MM.1S (cell line): ENCODE results near the gene CFAP77.
A peak's percentile ranks its signal among the peaks of the same experiment; 100 is the strongest.

Experiments
- DNase-seq: peaks from one replicate; pipeline ENCODE4 v3.0.0-alpha.2; 2015
- H2AFZ ChIP-seq: fragments of 300-600 bp; sonication (generic); 2 replicates; pipeline ENCODE4 v1.6.0; 2016; ENCODE audit warnings: antibody characterized with exemption, low read length
- H3F3A ChIP-seq: fragments of 300-600 bp; sonication (generic); 2 replicates; pipeline ENCODE4 v1.6.1; 2016; ENCODE audit warnings: mild to moderate bottlenecking, antibody characterized with exemption, low read length, moderate library complexity, mixed read lengths; ENCODE audit not compliant: insufficient read depth
- H3K27ac ChIP-seq: fragments of 300-600 bp; sonication (generic); 2 replicates; pipeline ENCODE4 v1.5.1; 2016; ENCODE audit warnings: mild to moderate bottlenecking, low read length
- H3K27me3 ChIP-seq: fragments of 300-600 bp; sonication (generic); replicated peaks from 2 replicates; pipeline ENCODE4 v1.6.0; 2016; ENCODE audit warnings: low read length; ENCODE audit not compliant: insufficient read depth
- H3K36me3 ChIP-seq: fragments of 300-600 bp; sonication (generic); replicated peaks from 2 replicates; pipeline ENCODE4 v1.6.1; 2016; ENCODE audit warnings: mild to moderate bottlenecking, low read length, mixed read lengths; ENCODE audit not compliant: insufficient read depth
- H3K4me1 ChIP-seq: fragments of 300-600 bp; sonication (generic); 2 replicates; pipeline ENCODE4 v1.6.1; 2016; ENCODE audit warnings: low read length, mixed read lengths
- H3K4me2 ChIP-seq: fragments of 300-600 bp; sonication (generic); 2 replicates; pipeline ENCODE4 v1.6.0; 2016; ENCODE audit warnings: low read depth, low read length
- H3K4me3 ChIP-seq: fragments of 300-600 bp; sonication (generic); 2 replicates; pipeline ENCODE4 v1.5.1; 2016; ENCODE audit warnings: low read length, mixed read lengths
- H3K79me2 ChIP-seq: fragments of 300-600 bp; sonication (generic); 2 replicates; pipeline ENCODE4 v1.6.1; 2016; ENCODE audit warnings: mixed run types, low read length, mixed read lengths
- H3K9ac ChIP-seq: fragments of 300-600 bp; sonication (generic); 2 replicates; pipeline ENCODE4 v1.6.1; 2016; ENCODE audit warnings: low read length, mixed read lengths
- H3K9me2 ChIP-seq: fragments of 300-600 bp; sonication (generic); replicated peaks from 2 replicates; pipeline ENCODE4 v1.6.1; 2016; ENCODE audit warnings: mild to moderate bottlenecking, low read length, mixed read lengths; ENCODE audit not compliant: insufficient read depth
- H3K9me3 ChIP-seq: fragments of 300-600 bp; sonication (generic); replicated peaks from 2 replicates; pipeline ENCODE4 v1.6.1; 2016; ENCODE audit warnings: mild to moderate bottlenecking, low read length, mixed read lengths; ENCODE audit not compliant: insufficient read depth
- H4K20me1 ChIP-seq: fragments of 300-600 bp; sonication (generic); 2 replicates; pipeline ENCODE4 v1.6.1; 2016; ENCODE audit warnings: mild to moderate bottlenecking, low read length, moderate library complexity, mixed read lengths; ENCODE audit not compliant: insufficient read depth
- CTCF ChIP-seq: fragments of 300-600 bp; sonication (generic); IDR thresholded peaks from 2 replicates; pipeline ENCODE4 v1.5.1; 2016; ENCODE audit warnings: antibody characterized with exemption, low read length, mixed read lengths
- EZH2 ChIP-seq: fragments of 300-600 bp; sonication (generic); optimal IDR thresholded peaks from 2 replicates; pipeline ENCODE3; 2017; ENCODE audit warnings: low read depth, mild to moderate bottlenecking, antibody characterized with exemption, low read length, mixed read lengths
- EZH2phosphoT487 ChIP-seq: fragments of 300-600 bp; sonication (generic); IDR thresholded peaks from 2 replicates; pipeline ENCODE4 v1.6.1; 2018; ENCODE audit warnings: antibody characterized with exemption, low read length

Gene CFAP77

GRCh38 chr9:132424857-132425674, 15.1 kb downstream of the CFAP77 start:
- no peak overlapping the region for H3K4me2 ChIP-seq
- no peaks in the 10 kb centered on the region for H4K20me1 ChIP-seq
- H3K9me2 ChIP-seq = no peaks in the 10 kb centered on the region
- no peaks in the 10 kb centered on the region for H3K9me3 ChIP-seq
- TF ChIP-seq EZH2 = no peak
- TF ChIP-seq EZH2phosphoT487 = no peak; the same call in 1 of the 2 replicates
- TF ChIP-seq CTCF = no peak
- no peaks in the 10 kb centered on the region for H3K79me2 ChIP-seq
- no peaks in the 10 kb centered on the region for H3K4me1 ChIP-seq
- peaks cover 88% of the 10 kb centered on the region for H3K27me3 ChIP-seq
- no peak overlapping the region for H2AFZ ChIP-seq
- H3K9ac ChIP-seq = no peak overlapping the region
- DNase-seq = no peak
- H3F3A ChIP-seq = no peaks in the 10 kb centered on the region
- H3K4me3 ChIP-seq = no peak overlapping the region
- H3K36me3 ChIP-seq = no peaks in the 10 kb centered on the region
- no peak overlapping the region for H3K27ac ChIP-seq

GRCh38 chr9:132425675-132426062, 15.7 kb downstream of the CFAP77 start:
- H3F3A ChIP-seq = no peaks in the 10 kb centered on the region
- no peak overlapping the region for H3K4me2 ChIP-seq
- H4K20me1 ChIP-seq = no peaks in the 10 kb centered on the region
- no peaks in the 10 kb centered on the region for H3K79me2 ChIP-seq
- H3K27ac ChIP-seq = no peak overlapping the region
- peaks cover 93% of the 10 kb centered on the region for H3K27me3 ChIP-seq
- no peak overlapping the region for H2AFZ ChIP-seq
- no peak for DNase-seq
- no peaks in the 10 kb centered on the region for H3K9me3 ChIP-seq
- no peaks in the 10 kb centered on the region for H3K36me3 ChIP-seq
- H3K9ac ChIP-seq = no peak overlapping the region
- H3K9me2 ChIP-seq = no peaks in the 10 kb centered on the region
- H3K4me3 ChIP-seq = no peak overlapping the region
- peak; percentile 82 for TF ChIP-seq EZH2
- no peak; the same call in none of the 2 replicates for TF ChIP-seq EZH2phosphoT487
- H3K4me1 ChIP-seq = no peaks in the 10 kb centered on the region

GRCh38 chr9:132426639-132427414, 16.8 kb downstream of the CFAP77 start:
- peaks cover 96% of the 10 kb centered on the region for H3K27me3 ChIP-seq
- no peaks in the 10 kb centered on the region for H3F3A ChIP-seq
- no peaks in the 10 kb centered on the region for H3K36me3 ChIP-seq
- no peak overlapping the region for H3K9ac ChIP-seq
- no peaks in the 10 kb centered on the region for H3K79me2 ChIP-seq
- no peak overlapping the region for H3K4me2 ChIP-seq
- H3K9me3 ChIP-seq = no peaks in the 10 kb centered on the region
- no peaks in the 10 kb centered on the region for H3K4me1 ChIP-seq
- TF ChIP-seq EZH2phosphoT487 (no peak), CTCF (no peak), EZH2 (no peak)
- no peak overlapping the region for H2AFZ ChIP-seq
- no peak overlapping the region for H3K27ac ChIP-seq
- no peaks in the 10 kb centered on the region for H4K20me1 ChIP-seq
- no peak overlapping the region for H3K4me3 ChIP-seq
- DNase-seq = no peak
- no peaks in the 10 kb centered on the region for H3K9me2 ChIP-seq
